NT2/D1 (cell line): ENCODE results near the gene TPD52L2.

Source experiments
- YY1 ChIP-seq: IDR thresholded peaks from 2 replicates; pipeline ENCODE4 v1.6.1; 2011; ENCODE audit not compliant: insufficient read length, insufficient read depth
- ZNF274 ChIP-seq: IDR thresholded peaks from 2 replicates; pipeline ENCODE4 v1.6.1; 2011; ENCODE audit warnings: mild to moderate bottlenecking, low read depth, low read length

DNA sequence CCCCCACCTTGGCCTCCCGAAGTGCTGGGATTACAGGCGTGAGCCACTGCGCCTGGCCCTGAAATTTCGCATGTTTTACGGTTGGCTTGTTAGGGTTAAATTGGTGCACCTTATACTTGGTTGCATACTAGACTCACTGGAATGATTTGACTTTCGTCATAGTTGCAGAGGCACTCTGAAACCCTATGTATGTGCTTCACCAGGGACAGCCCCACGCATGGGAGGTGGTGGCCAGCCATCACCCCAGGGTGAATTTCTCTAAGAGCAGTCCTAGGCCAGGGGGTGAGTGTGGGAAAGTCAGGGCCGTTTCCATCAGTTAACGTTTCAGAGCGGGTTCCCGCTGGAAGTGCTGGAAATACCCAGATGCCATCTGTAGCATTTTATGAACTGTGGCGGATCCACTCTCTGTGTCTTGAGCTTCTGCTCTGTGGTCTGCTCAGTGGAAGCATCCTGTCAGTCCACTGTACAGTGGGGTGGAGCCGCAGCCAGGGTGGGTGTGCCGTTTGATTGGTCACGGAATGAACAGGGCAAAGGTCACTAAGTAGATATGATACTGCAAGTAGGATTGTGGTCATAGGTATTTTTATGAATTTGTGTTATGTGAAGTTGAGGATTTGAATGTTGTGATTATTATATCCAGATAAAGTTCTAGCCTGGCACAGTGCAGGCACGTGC, 43.1 kb downstream of the TPD52L2 start:
- no peak for TF ChIP-seq ZNF274
- no peak for TF ChIP-seq YY1
